GM19452 (cell line): ENCODE measurements around the gene AUTS2.

Experiments
- ATAC-seq: cut with Tn5 transposase; IDR thresholded peaks from one replicate; pipeline ENCODE4 v1.9.1; 2021; ENCODE audit not compliant: unreplicated experiment

The AUTS2 gene

GRCh38 chr7:69684369-69685292 is 86.4 kb downstream of the AUTS2 start:
- ATAC-seq = no peak

GRCh38 chr7:69685293-69685631 is 87.0 kb downstream of the AUTS2 start:
- no peak for ATAC-seq

GRCh38 chr7:69686366-69686765 is 88.1 kb downstream of the AUTS2 start:
- ATAC-seq = no peak

- no peak for ATAC-seq
These were observed 89.6 kb downstream of the AUTS2 start for GRCh38 chr7:69687739-69688433.

GRCh38 chr7:69690329-69690728 is 92.1 kb downstream of the AUTS2 start:
- no peak for ATAC-seq

GRCh38 chr7:69691327-69691726 is 93.1 kb downstream of the AUTS2 start:
- no peak for ATAC-seq

- no peak for ATAC-seq
These were observed 93.5 kb downstream of the AUTS2 start for GRCh38 chr7:69691734-69692133.

- ATAC-seq = no peak
These were observed 94.3 kb downstream of the AUTS2 start for GRCh38 chr7:69692611-69693010.

GRCh38 chr7:69693042-69693441 is 94.8 kb downstream of the AUTS2 start:
- no peak for ATAC-seq

GRCh38 chr7:69696054-69696591 is 97.8 kb downstream of the AUTS2 start:
- peak; percentile 81 for ATAC-seq

- no peak for ATAC-seq
These were observed 98.7 kb downstream of the AUTS2 start for GRCh38 chr7:69696686-69697685.

- no peak for ATAC-seq
These were observed 100.0 kb downstream of the AUTS2 start for GRCh38 chr7:69698109-69698825.

GRCh38 chr7:69699931-69700330 is 101.7 kb downstream of the AUTS2 start:
- ATAC-seq = no peak

- ATAC-seq = no peak
These were observed 102.1 kb downstream of the AUTS2 start for GRCh38 chr7:69700331-69700730.

GRCh38 chr7:69701288-69701687 is 103.0 kb downstream of the AUTS2 start:
- ATAC-seq = no peak

- no peak for ATAC-seq
These were observed 104.1 kb downstream of the AUTS2 start for GRCh38 chr7:69702357-69702756.

- ATAC-seq = no peak
These were observed 104.8 kb downstream of the AUTS2 start for GRCh38 chr7:69703099-69703498.

- no peak for ATAC-seq
These were observed 107.8 kb downstream of the AUTS2 start for GRCh38 chr7:69706070-69706469.

- no peak for ATAC-seq
These were observed 110.6 kb downstream of the AUTS2 start for GRCh38 chr7:69708857-69709256.

GRCh38 chr7:69710768-69711438 is 112.6 kb downstream of the AUTS2 start:
- ATAC-seq = no peak
